Loucy (cell line): ENCODE measurements around the gene MMP24OS.

Source experiments
- H2AFZ ChIP-seq: fragments of 200-600 bp; sonication (generic); 2 replicates; pipeline ENCODE4 v1.6.0; 2016; ENCODE audit warnings: antibody characterized with exemption, mild to moderate bottlenecking, low read length, moderate library complexity
- H3F3A ChIP-seq: fragments of 200-600 bp; 2 replicates; pipeline ENCODE4 v1.6.0; 2016; ENCODE audit warnings: antibody characterized with exemption, low read depth, mild to moderate bottlenecking
- H3K27me3 ChIP-seq: fragments of 200-600 bp; sonication (generic); 2 replicates; pipeline ENCODE4 v1.6.1; 2014; ENCODE audit warnings: low read length, mild to moderate bottlenecking; ENCODE audit not compliant: insufficient read depth, poor library complexity, severe bottlenecking
- H3K36me3 ChIP-seq: fragments of 200-600 bp; sonication (generic); 2 replicates; pipeline ENCODE4 v1.6.1; 2016; ENCODE audit warnings: low read length; ENCODE audit not compliant: insufficient read depth
- H3K4me1 ChIP-seq: fragments of 200-600 bp; sonication (generic); 2 replicates; pipeline ENCODE4 v1.5.1; 2014; ENCODE audit warnings: low read length, mild to moderate bottlenecking; ENCODE audit not compliant: insufficient read depth, poor library complexity, severe bottlenecking
- H3K4me2 ChIP-seq: fragments of 200-600 bp; sonication (generic); 2 replicates; pipeline ENCODE4 v1.6.0; 2014; ENCODE audit warnings: antibody characterized with exemption, low read length, low read depth, mild to moderate bottlenecking; ENCODE audit not compliant: poor library complexity, severe bottlenecking
- H3K4me3 ChIP-seq: fragments of 200-600 bp; sonication (generic); 2 replicates; pipeline ENCODE4 v1.5.1; 2014; ENCODE audit warnings: low read length, mild to moderate bottlenecking, mixed read lengths; ENCODE audit not compliant: poor library complexity, severe bottlenecking
- H3K79me2 ChIP-seq: fragments of 200-600 bp; sonication (generic); 2 replicates; pipeline ENCODE4 v1.6.1; 2014; ENCODE audit warnings: low read length; ENCODE audit not compliant: insufficient read depth
- H3K9ac ChIP-seq: fragments of 200-600 bp; sonication (generic); 2 replicates; pipeline ENCODE4 v1.6.0; 2014; ENCODE audit warnings: mild to moderate bottlenecking, low read depth, low read length, moderate library complexity; ENCODE audit not compliant: poor library complexity, severe bottlenecking
- H3K9me2 ChIP-seq: fragments of 200-600 bp; sonication (generic); replicated peaks from 2 replicates; pipeline ENCODE4 v1.6.1; 2016; ENCODE audit warnings: low read depth, low read length, mixed read lengths
- H3K9me3 ChIP-seq: fragments of 200-600 bp; sonication (generic); 2 replicates; pipeline ENCODE4 v1.6.1; 2014; ENCODE audit warnings: mild to moderate bottlenecking, antibody characterized with exemption, low read length, low read depth; ENCODE audit not compliant: insufficient read depth
- H4K20me1 ChIP-seq: fragments of 200-600 bp; sonication (generic); 2 replicates; pipeline ENCODE4 v1.6.0; 2014; ENCODE audit warnings: antibody characterized with exemption, low read length, mild to moderate bottlenecking; ENCODE audit not compliant: insufficient read depth, poor library complexity, severe bottlenecking
- CTCF ChIP-seq: fragments of 200-600 bp; sonication (generic); conservative IDR thresholded peaks from 2 replicates; pipeline ENCODE4 v1.5.1; 2014; ENCODE audit warnings: mild to moderate bottlenecking, antibody characterized with exemption, low read length
- EZH2phosphoT487 ChIP-seq: fragments of 200-600 bp; IDR thresholded peaks from 2 replicates; pipeline ENCODE4 v1.6.1; 2018; ENCODE audit warnings: antibody characterized with exemption, mild to moderate bottlenecking, moderate library complexity, borderline replicate concordance

Gene MMP24OS

DNA sequence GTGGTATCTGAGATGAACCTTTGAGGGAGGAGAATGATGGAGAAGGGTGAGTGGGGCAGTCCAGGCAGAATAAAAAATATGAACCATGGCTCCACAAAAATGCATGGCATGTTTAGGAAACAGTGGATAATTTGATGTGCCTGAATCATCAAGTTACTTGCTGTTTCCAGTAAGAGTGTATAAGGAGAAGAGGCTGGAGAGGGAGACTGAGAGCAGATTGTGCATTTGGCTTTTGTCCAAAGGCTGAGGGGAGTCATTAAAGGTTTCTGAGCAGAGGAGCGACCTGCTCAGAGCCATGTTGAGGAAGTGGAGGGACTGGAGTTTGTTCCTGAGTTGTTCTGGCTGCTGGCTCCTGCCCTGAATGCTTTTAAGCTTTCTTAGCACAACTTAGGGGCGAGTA, 45.3 kb downstream of the MMP24OS start:
- Histone ChIP-seq H3K79me2 (no peaks in the 10 kb centered on the region), H3K9me2 (no peaks in the 10 kb centered on the region), H3K36me3 (no peaks in the 10 kb centered on the region), H3K27me3 (no peaks in the 10 kb centered on the region), H3K9ac (no peak overlapping the region), H3K4me3 (no peak overlapping the region), H3K4me2 (peak overlapping the region; percentile 19), H3F3A (no peaks in the 10 kb centered on the region), H3K4me1 (peaks cover 15% of the 10 kb centered on the region), H2AFZ (no peak overlapping the region), H4K20me1 (no peaks in the 10 kb centered on the region), H3K9me3 (no peaks in the 10 kb centered on the region)
- TF ChIP-seq CTCF (no peak), EZH2phosphoT487 (no peak)

- Histone ChIP-seq H3K79me2 (no peaks in the 10 kb centered on the region), H3K4me3 (no peak overlapping the region), H2AFZ (no peak overlapping the region), H3K27me3 (no peaks in the 10 kb centered on the region), H4K20me1 (no peaks in the 10 kb centered on the region), H3K4me1 (peaks cover 7% of the 10 kb centered on the region), H3K9me2 (no peaks in the 10 kb centered on the region), H3F3A (no peaks in the 10 kb centered on the region), H3K36me3 (no peaks in the 10 kb centered on the region), H3K9ac (no peak overlapping the region), H3K4me2 (no peak overlapping the region), H3K9me3 (no peaks in the 10 kb centered on the region)
- TF ChIP-seq EZH2phosphoT487 (no peak), CTCF (no peak)
Observed at GRCh38 chr20:35226884-35227681, 50.8 kb downstream of the MMP24OS start.
